GM18508 (cell line): ENCODE results near the gene TAF11L13.
"Not testable (repeated sequence)": the region's sequence is repeated elsewhere in the genome, so short reads cannot be mapped to it uniquely, and the experiment has no call there.

Experiments used
- ATAC-seq: cut with Tn5 transposase; IDR thresholded peaks from one replicate; pipeline ENCODE4 v1.9.1; 2021; ENCODE audit warnings: moderate number of reproducible peaks; ENCODE audit not compliant: insufficient read depth, unreplicated experiment

Gene TAF11L13

DNA sequence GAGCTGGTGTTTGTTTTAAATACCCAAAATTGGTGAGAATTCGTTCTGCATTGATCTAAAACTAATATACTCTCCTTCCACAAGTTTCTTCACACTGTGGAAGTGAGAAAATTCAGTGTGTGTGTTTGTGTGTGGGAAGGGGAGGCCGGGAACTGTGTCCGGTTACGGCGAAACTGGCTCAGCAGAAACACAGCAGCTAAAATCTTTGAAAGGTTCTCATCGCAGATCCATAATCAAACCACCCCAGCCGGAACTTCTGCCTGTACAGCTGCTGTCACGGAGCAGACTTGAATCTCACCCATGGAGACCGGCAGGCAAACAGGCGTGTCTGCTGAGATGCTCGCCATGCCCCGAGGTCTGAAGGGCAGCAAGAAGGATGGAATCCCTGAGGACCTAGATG is at the start of gene TAF11L13:
Gene TAF11L13 (plus strand): TSS at position 301 of the 400 bp plus-strand sequence.
- not testable (repeated sequence) for ATAC-seq

- ATAC-seq, result not testable (repeated sequence)
These were observed 46.2 kb upstream of the TAF11L13 start, which contains the start of gene TAF11L7 for GRCh38 chr5:17585658-17586057. Gene TAF11L7, minus strand, starts transcription at chr5:17585758.

GRCh38 chr5:17590860-17591259 is 41.0 kb upstream of the TAF11L13 start, which contains the start of gene TAF11L8:
Gene TAF11L8, minus strand, starts transcription at chr5:17590960.
- not testable (repeated sequence) for ATAC-seq

DNA sequence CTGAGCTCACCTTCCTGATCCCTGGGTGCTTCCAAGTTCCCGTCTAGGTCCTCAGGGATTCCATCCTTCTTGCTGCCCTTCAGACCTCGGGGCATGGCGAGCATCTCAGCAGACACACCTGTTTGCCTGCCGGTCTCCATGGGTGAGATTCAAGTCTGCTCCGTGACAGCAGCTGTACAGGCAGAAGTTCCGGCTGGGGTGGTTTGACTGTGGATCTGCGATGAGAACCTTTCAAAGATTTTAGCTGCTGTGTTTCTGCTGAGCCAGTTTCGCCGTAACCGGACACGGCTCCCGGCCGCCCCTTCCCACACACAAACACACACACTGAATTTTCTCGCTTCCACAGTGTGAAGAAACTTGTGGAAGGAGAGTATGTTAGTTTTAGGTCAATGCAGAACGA is 37.6 kb upstream of the TAF11L13 start, which contains the start of gene TAF11L9:
Gene TAF11L9 (minus strand): TSS at position 140 of the 400 bp plus-strand sequence.
- ATAC-seq, result not testable (repeated sequence)

DNA sequence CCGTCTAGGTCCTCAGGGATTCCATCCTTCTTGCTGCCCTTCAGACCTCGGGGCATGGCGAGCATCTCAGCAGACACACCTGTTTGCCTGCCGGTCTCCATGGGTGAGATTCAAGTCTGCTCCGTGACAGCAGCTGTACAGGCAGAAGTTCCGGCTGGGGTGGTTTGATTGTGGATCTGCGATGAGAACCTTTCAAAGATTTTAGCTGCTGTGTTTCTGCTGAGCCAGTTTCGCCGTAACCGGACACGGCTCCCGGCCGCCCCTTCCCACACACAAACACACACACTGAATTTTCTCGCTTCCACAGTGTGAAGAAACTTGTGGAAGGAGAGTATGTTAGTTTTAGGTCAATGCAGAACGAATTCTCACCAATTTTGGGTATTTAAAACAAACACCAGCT is 34.2 kb upstream of the TAF11L13 start, which contains the start of gene TAF11L10:
Gene TAF11L10 (minus strand): TSS at position 101 of the 400 bp plus-strand sequence.
- ATAC-seq, result not testable (repeated sequence)

DNA sequence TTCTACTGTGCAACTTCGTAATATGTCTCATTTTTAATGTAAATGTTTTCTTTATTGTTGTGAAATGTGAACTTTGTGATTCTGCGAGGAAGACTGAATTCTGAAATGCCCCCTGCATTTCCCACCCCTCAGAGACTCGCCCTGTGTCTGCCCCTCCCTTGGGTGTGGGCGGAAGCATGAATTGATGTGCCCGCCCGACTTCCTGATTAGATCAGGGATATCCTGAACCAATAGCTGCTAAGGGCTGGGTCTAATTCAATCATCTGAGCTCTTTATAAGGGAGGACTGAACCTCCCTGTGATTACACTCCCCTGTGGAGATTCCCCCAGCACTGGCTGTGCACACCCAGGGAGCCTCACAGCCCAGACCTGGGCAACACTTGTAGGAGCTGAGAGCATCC is 28.0 kb upstream of the TAF11L13 start, which contains the start of gene TAF11L11:
Gene TAF11L11 (plus strand): TSS at position 304 of the 400 bp plus-strand sequence.
- not testable (repeated sequence) for ATAC-seq

GRCh38 chr5:17604951-17605350 is 26.9 kb upstream of the TAF11L13 start:
- no peak for ATAC-seq

DNA sequence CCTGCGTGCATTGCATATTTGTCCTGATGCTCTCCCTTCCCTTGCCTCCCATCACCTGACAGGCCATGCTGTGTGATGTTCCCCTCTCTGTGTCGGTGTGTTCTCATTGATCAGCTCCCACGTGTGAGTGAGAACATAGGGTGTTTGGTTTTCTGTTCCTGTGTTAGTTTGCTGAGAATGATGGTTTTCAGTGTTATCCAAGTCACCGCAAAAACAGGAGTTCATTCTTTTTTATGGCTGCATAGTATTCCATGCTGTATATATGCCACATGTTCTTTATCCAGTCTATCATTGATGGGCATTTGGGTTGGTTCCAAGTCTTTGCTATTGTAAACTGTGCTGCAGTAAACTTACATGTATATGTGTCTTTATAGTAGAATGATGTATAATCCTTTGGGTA is 24.4 kb upstream of the TAF11L13 start:
- not testable (repeated sequence) for ATAC-seq

DNA sequence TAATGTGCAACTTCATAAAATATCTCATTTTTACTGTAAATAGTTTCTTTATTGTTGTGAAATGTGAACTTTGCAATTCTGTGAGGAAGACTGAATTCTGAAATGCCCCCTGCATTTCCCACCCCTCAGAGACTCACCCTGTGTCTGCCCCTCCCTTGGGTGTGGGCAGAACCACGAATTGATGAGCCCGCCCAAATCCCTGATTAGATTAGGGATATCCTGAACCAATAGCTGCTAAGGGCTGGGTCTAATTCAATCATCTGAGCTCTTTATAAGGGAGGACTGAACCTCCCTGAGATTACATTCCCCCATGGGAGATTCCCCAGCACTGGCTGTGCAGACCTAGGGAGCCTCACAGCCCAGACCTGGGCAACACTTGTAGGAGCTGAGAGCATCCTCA is 21.8 kb upstream of the TAF11L13 start, which contains the start of gene TAF11L12:
Gene TAF11L12 (plus strand): TSS at position 301 of the 400 bp plus-strand sequence.
- not testable (repeated sequence) for ATAC-seq

DNA sequence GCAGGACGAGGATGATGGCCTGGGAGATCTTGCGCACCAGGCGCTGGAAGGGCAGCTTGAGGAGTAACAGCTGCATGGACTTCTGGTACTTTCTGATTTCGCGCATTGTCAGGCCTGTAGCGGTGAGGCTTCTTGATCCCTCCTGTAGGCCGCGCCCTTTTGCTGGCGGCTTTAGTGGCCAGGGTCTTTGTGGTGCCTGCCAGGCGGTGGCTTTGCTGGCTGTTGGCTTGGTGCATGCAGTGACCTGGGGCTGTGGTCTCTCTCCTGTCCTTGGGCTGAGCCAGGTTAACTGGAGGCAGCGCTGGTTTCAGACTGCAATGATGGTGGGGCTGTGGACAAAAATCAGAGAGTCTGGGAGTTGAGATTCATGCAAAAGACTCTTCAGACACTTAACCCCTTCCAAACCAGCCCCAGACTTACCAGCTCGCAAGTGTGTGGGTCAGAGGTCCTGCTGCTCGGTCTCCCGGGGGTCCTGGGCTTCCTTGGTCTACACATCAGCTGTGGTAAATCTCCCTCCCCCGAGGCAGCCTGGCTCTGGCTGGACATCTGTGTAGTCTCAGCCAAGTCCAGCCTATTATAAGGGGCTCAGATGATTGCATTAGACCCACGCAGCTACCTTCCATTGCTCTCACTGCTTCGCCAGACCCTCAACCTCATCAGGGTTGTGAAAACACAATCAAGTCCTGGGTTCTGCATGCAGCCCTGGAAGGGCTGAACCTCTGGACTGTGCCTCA is 16.8 kb upstream of the TAF11L13 start:
- no peak for ATAC-seq

DNA sequence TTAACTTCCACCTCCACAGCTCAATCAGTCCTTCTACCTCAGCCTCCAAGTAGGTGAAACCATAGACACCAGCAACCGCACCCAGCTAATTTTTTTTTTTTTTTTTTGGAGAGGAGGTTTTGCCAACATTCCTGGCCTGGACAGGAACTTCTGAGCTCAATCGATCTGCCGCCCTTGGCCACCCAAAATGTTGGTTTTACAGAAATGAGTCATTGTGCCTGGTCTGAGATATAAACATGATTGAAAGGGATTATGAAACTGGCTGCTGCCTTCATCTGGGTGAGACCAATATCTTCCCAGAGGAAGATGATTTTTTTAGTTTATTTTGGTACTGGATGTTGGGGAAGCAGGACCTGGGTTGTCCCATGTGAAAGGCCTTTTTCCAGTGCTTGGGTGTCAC is 12.5 kb upstream of the TAF11L13 start:
- ATAC-seq, result no peak

GRCh38 chr5:17620627-17621026 is 11.3 kb upstream of the TAF11L13 start:
- no peak for ATAC-seq

GRCh38 chr5:17625686-17626085 is 6.2 kb upstream of the TAF11L13 start:
- no peak for ATAC-seq

GRCh38 chr5:17634160-17634559 is 2.3 kb downstream of the TAF11L13 start, which contains the start of gene TAF11L14:
Gene TAF11L14, plus strand, starts transcription at chr5:17634460.
- no peak for ATAC-seq

GRCh38 chr5:17649232-17649631 is 17.3 kb downstream of the TAF11L13 start:
- ATAC-seq, result not testable (repeated sequence)

DNA sequence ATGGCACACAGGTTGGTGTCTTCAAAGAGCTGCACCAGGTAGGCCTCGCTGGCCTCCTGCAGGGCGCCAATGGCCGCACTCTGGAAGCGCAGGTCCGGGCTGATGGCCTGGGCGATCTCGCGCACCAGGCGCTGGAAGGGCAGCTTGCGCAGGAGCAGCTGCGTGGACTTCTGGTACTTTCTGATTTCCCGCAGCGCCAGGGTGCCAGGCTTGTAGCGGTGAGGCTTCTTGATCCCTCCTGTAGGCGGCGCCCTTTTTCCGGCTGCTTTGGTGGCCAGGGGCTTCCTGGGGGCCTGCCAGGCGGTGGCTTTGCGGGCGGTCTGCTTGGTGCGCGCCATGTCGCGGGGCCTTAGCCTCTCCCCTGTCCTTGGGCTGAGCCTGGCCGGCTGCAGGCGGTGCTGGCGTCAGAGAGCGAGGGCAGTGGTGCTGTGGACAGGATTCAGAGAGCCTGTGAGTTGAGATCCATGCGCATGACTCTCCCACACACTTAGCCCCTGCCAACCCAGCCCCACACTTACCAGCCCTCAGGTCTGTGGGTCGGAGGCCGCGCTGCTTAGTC is 23.4 kb downstream of the TAF11L13 start:
- not testable (repeated sequence) for ATAC-seq

DNA sequence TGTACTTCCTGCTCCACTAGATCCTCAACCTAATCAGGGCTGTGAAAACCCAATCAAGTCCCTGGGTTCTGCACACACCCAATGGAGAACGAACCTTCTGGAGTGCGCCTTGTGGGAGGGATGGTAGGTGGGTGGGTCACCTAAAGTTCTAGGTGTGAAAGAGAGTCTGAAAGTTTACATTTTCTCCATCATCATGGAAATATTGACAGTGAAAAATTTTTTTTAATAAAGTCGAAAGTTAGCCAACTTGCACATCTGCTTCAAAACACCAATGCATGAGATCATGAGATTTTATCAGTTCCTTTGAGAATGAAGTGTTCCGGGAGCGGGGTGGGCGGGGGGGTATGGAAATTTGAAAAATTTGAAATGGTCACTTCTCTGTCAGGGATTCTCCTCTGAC is 24.0 kb downstream of the TAF11L13 start:
- ATAC-seq, result no peak

DNA sequence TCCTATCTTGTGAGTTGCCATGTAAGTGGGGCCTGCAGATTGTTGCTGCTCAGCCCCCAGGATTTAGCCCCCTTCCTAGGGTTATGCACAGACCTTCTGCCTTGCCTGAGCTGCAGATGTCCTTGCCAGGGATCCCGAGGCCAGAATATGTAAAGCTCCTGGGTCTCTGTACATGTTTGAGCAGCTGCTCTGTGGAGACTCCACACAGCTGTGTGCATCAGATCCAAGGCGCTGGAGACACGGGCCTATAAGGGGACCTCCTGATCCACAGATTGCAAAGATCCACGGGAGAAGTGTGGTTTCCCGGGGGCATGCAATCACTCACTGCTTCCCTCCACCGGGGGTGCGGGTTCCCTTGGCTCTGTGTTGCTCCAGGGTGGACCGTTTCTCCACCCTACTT is 31.3 kb downstream of the TAF11L13 start:
- no peak for ATAC-seq

DNA sequence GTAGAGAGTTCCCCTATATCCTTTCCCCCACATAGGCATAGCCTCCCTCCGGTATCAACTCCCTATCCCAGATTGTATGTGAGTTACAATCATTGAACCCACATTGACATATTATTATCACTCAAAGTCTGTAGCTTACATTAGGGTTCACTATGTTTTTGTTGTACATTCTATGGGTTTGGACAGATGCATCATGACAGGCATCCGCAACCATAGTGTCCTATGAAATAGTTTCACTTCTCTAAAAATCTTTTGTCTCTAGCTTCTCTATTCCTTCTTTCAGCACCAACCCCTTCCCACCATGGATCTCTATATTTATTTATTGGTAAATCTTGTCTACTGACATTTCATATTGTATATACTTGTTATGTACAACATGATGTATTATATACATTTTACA is 33.9 kb downstream of the TAF11L13 start:
- no peak for ATAC-seq

GRCh38 chr5:17666726-17667235 is 34.9 kb downstream of the TAF11L13 start:
- no peak for ATAC-seq

GRCh38 chr5:17670353-17670752 is 38.5 kb downstream of the TAF11L13 start:
- ATAC-seq, result no peak
